IPS DF 6.9 (cell line): ENCODE measurements around the gene CWF19L2.
"Not testable (repeated sequence)": the region's sequence is repeated elsewhere in the genome, so short reads cannot be mapped to it uniquely, and the experiment has no call there.

Experiments used
- DNase-seq: peaks from one replicate; pipeline ENCODE4 v3.0.0-alpha.2; 2013; ENCODE audit warnings: low read depth, low spot score
- H3K27ac ChIP-seq: one replicate; pipeline ENCODE4 v1.5.1; 2013; ENCODE audit warnings: low read length, control low read depth
- H3K27me3 ChIP-seq: 2 replicates; pipeline ENCODE4 v1.6.1; 2013; ENCODE audit warnings: mild to moderate bottlenecking, low read length; ENCODE audit not compliant: control insufficient read depth, insufficient read depth
- H3K36me3 ChIP-seq: 2 replicates; pipeline ENCODE4 v1.6.1; 2013; ENCODE audit warnings: low read length; ENCODE audit not compliant: control insufficient read depth, insufficient read depth
- H3K4me1 ChIP-seq: 2 replicates; pipeline ENCODE4 v1.6.1; 2013; ENCODE audit warnings: low read length; ENCODE audit not compliant: control insufficient read depth, insufficient read depth
- H3K4me3 ChIP-seq: 2 replicates; pipeline ENCODE4 v1.5.1; 2013; ENCODE audit warnings: mild to moderate bottlenecking, low read length
- H3K9me3 ChIP-seq: 2 replicates; pipeline ENCODE4 v1.6.1; 2013; ENCODE audit warnings: low read length, inconsistent platforms; ENCODE audit not compliant: control insufficient read depth, insufficient read depth
- WGBS: extraction: QIAGEN DNeasy Blood & Tissue Kit; methylation state at CpG from one replicate; pipeline ENCODE4 v1.1.7; 2013; ENCODE audit warnings: mixed read lengths, missing lambda C conversion rate; ENCODE audit not compliant: insufficient read length, insufficient coverage; 5-methylcytosine and 5-hydroxymethylcytosine counted together

The CWF19L2 gene

DNA sequence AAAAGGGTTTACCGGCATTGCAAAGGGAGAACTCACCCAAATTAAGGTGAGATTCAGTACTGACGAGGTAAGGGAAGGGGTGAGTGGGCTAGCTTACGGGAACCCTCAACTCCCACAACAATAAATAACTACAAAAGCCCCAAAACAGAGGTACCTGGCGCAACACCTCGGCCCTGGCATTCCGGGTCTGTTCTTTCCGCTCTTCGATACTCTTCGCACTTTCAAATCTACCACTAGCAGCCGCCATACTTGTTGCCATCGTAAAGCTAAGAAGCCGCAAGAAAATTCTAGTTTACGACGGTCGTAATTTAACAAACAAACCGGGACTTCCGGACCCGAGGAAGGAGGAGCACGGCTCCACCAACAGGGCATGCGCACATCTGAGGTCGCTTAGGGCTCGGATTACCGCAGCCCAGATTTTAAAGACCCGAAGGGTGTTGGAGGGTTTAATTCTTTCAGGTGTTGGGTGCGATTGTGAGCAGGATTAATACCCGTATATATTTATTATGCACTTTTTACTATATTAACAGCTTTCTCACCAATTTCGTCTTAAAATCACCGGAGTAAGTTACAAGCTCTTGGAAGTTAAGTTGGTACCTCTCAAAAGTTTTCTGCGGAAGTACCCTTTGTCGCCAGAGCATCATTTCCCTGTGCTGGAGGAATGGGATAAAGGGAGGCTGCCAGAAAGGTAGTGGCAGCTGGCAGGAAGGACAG, at the start of gene CWF19L2:
Gene CWF19L2, minus strand, starts transcription at position 268 of the 714 bp plus-strand sequence. Its CDS starts 9 bp downstream, at position 259.
- Histone ChIP-seq H3K9me3 (no peaks in the 10 kb centered on the region), H3K27ac (no peak within 1 kb of the TSS)
- WGBS: no CpG with 5 or more reads among the region's 30 CpGs

DNA sequence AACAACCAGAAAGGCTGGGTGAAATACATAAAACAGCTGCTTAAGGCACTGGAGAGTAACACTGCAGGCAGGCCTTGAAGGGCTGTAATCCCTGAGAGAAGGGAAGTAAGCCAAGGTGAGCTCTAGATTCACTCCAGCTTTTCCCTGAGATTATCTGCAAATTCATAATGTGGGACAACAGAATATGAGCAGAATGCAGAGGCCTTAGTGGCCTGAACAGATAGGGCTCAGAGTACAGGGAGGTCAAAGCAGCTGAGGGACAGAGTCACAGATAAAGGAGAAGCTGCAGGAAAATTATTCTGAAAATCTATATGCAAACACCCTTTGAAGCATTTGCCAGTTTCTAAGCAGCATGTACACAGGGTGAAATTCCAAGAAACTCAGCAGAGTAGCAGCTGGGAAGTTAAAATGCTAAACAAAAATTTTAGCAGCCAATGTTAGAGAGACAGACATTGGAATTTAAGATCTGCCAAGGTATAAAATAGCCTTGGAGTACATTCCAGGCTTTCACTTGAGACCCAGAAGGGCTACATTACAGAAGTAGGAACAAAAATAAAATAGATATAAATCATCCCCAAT, 48.1 kb upstream of the CWF19L2 start:
- Histone ChIP-seq H3K27me3 (no peaks in the 10 kb centered on the region), H3K9me3 (peaks cover 2% of the 10 kb centered on the region; the same call in 1 of the 2 replicates), H3K27ac (no peak overlapping the region), H3K4me3 (no peak overlapping the region), H3K4me1 (no peaks in the 10 kb centered on the region), H3K36me3 (no peaks in the 10 kb centered on the region; the same call in 1 of the 2 replicates)
- no peak for DNase-seq

More for the DNA sequence above, at the start of gene CWF19L2:
- DNase-seq: peak; percentile 93
- Histone ChIP-seq H3K36me3 (0 out of 2 replicates have a peak, but pooled peaks cover 3% of the 10 kb centered on the region), H3K4me1 (no peaks in the 10 kb centered on the region), H3K27me3 (no peaks in the 10 kb centered on the region), H3K4me3 (peak within 1 kb of the TSS; percentile 100)

DNA sequence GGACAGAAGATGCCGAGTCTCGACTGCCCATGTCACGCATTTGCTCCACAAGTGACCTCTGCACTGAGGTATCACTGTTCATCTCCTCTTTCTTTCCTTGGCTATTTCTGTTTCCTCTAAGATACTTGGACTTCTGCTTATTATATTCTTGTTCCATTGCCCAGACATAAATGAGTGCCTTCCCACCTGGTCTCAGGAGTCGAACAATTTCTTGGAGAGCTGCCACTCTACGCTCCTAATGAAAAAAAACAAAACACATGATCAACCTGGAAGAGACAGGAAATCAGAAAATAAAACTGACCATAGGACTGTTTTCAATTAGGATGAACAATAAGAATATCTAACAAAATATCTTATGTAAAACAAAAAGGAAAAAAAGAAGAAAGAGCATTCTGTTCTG, 47.4 kb upstream of the CWF19L2 start:
- Histone ChIP-seq H3K36me3 (no peaks in the 10 kb centered on the region; the same call in 1 of the 2 replicates), H3K27ac (no peak overlapping the region), H3K9me3 (peaks cover 2% of the 10 kb centered on the region; the same call in 1 of the 2 replicates), H3K27me3 (no peaks in the 10 kb centered on the region), H3K4me1 (no peaks in the 10 kb centered on the region), H3K4me3 (no peak overlapping the region)
- DNase-seq: no peak
- WGBS: no CpG with 5 or more reads among the region's 5 CpGs

DNA sequence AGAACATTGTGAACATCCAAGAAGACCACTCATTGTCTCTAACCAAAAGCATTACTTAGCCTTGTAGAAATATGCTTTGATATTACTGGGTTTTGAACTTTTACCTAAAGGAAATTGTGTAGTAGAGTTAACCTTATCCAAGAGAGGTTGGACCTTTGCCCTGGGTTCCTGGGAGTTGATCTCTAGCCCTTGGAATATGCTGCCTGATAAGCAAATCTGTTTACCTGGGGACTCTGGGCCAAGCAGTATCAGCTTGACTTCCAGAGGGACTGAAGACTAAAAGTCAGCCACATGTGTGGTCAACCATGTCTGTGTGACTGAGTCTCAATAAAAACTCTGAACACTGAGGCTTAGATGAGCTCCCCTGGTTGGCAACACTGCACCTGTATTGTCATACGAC, 44.1 kb upstream of the CWF19L2 start:
- Histone ChIP-seq H3K4me3 (no peak overlapping the region), H3K4me1 (no peaks in the 10 kb centered on the region), H3K9me3 (peaks cover 2% of the 10 kb centered on the region; the same call in 1 of the 2 replicates), H3K27me3 (no peaks in the 10 kb centered on the region), H3K36me3 (no peaks in the 10 kb centered on the region; the same call in 1 of the 2 replicates), H3K27ac (no peak overlapping the region)
- no CpG with 5 or more reads among the region's 1 CpG for WGBS
- no peak for DNase-seq

DNA sequence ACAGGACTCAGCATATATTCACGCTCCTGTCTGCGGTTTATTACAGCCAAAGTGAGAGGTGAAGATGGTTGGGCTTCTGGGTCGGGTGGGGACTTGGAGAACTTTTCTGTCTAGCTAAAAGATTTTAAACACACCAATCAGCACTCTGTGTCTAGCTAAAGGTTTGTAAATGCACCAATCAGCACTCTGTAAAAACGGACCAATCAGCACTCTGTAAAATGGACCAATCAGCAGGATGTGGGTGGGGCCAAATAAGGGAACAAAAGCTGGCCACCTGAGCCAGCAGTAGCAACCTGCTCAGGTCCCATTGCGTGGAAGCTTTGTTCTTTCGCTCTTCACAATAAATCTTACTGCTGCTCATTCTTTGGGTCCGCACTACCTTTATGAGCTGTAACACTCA, 39.7 kb upstream of the CWF19L2 start:
- DNase-seq, H3K36me3 ChIP-seq, H3K27me3 ChIP-seq, H3K4me1 ChIP-seq, H3K9me3 ChIP-seq, H3K4me3 ChIP-seq, H3K27ac ChIP-seq: not testable (repeated sequence)
- no CpG with 5 or more reads among the region's 7 CpGs for WGBS

DNA sequence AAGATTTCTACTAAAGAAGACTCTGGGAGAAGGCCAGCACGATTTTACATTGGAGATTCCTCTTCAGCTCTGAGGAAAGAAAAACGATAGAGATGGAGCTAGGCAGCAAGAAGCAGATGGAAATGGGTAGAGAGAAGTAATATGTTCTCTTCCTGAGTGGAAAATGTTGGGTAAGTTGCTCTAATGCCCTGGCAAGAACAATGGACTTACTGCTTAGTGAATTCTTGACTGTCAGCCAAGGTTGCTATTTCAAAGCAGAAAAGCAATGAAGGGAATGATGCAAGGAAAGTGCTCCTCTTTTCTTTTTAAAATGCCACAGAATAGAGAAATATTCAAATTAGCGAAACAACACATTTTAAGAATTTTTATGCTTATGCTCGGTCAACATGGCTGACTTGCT, 38.4 kb upstream of the CWF19L2 start:
- no peaks in the 10 kb centered on the region for H3K27me3 ChIP-seq
- H3K27ac ChIP-seq: no peak overlapping the region
- no CpG with 5 or more reads among the region's 4 CpGs for WGBS
- H3K4me3 ChIP-seq: no peak overlapping the region
- H3K36me3 ChIP-seq: no peaks in the 10 kb centered on the region
- H3K4me1 ChIP-seq: no peaks in the 10 kb centered on the region
- H3K9me3 ChIP-seq: no peaks in the 10 kb centered on the region
- DNase-seq: no peak

DNA sequence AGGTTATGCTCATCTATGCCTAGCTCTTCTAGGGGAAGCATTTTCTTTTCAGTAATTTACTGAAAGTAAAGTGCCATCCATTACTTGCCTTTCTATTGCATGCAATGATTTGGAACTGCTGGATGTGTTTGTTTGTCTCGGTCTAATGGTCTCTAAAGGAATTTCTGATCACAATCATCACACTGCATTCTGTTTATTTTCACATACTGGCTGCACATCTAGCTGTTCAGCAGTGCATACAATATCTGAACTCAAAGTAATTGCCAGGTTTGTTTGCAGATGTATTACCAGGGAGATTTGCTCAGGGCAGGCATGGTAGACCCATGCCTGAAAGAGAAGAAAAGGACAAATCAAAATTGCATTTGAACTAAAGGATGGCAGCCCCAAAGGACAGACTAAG, 36.4 kb upstream of the CWF19L2 start:
- no CpG with 5 or more reads among the region's 1 CpG for WGBS
- Histone ChIP-seq H3K36me3 (no peaks in the 10 kb centered on the region), H3K9me3 (no peaks in the 10 kb centered on the region), H3K4me3 (no peak overlapping the region), H3K27me3 (no peaks in the 10 kb centered on the region), H3K27ac (no peak overlapping the region), H3K4me1 (no peaks in the 10 kb centered on the region)
- DNase-seq: no peak

DNA sequence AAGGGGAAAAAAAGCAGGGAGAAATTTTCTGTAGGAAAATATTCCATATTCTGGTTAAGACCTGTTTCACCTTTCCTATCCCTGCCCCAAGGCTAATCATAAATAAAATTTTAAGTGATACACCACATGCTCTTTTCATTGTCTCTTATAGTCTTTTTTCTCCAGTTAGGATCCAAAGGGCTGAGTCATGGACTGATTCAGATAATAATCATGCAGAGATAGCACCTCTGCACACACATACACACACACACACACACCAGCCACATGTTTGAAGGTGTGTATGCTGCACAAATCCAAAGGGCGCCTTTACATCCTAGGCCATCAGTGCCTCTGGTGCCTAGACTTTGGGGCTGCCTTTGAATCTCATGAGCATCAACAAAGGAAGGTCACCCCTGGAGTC, 35.5 kb upstream of the CWF19L2 start:
- WGBS: no CpG with 5 or more reads among the region's 1 CpG
- no peaks in the 10 kb centered on the region for H3K36me3 ChIP-seq
- H3K9me3 ChIP-seq: no peaks in the 10 kb centered on the region
- H3K27ac ChIP-seq: no peak overlapping the region
- no peaks in the 10 kb centered on the region for H3K27me3 ChIP-seq
- no peak for DNase-seq
- H3K4me3 ChIP-seq: no peak overlapping the region
- H3K4me1 ChIP-seq: no peaks in the 10 kb centered on the region

DNA sequence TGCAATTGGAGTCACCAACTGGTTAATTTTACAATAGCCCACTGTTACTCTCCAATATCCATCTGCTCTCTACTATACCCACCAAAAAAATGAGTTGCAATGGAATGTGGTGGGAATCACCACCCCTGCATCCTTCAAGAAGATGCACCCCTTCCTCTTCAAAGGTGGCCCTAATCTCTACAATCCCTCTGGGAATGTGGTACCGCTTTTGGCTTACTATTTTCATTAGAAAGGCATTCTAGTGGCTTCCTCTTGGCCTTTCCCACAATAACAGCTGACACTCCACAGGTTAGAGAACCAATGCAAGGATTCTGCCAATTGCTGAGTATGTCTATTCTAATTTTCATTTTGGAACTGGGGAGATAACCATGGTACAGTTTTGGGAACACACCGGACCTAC, 33.2 kb upstream of the CWF19L2 start:
- H3K36me3 ChIP-seq: no peaks in the 10 kb centered on the region
- no peak overlapping the region for H3K4me3 ChIP-seq
- no peaks in the 10 kb centered on the region for H3K27me3 ChIP-seq
- H3K4me1 ChIP-seq: no peaks in the 10 kb centered on the region
- no CpG with 5 or more reads among the region's 2 CpGs for WGBS
- no peaks in the 10 kb centered on the region for H3K9me3 ChIP-seq
- H3K27ac ChIP-seq: no peak overlapping the region
- no peak for DNase-seq

DNA sequence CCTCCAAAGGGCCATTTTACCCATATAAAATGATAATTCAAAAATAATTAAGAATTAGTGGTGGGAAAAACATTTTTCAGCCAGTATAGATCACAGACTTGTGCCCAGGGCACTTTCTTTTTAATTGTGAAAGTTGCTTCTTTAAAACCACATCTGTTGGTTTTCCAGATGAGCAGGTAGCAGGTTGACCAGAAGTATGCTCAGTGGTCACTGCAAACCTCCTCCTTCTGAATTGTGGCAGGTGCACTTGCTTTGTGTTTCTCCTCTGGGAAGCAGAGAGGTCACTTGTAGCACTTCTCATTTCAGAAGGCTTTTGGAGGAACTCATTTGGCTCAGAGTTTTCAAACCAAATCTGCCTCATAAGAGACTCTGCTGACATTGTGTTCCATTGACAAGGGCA, 24.6 kb upstream of the CWF19L2 start:
- DNase-seq: no peak
- no peaks in the 10 kb centered on the region for H3K9me3 ChIP-seq
- no peak overlapping the region for H3K4me3 ChIP-seq
- H3K36me3 ChIP-seq: no peaks in the 10 kb centered on the region
- no peak overlapping the region for H3K27ac ChIP-seq
- no peaks in the 10 kb centered on the region for H3K27me3 ChIP-seq
- no peaks in the 10 kb centered on the region for H3K4me1 ChIP-seq

DNA sequence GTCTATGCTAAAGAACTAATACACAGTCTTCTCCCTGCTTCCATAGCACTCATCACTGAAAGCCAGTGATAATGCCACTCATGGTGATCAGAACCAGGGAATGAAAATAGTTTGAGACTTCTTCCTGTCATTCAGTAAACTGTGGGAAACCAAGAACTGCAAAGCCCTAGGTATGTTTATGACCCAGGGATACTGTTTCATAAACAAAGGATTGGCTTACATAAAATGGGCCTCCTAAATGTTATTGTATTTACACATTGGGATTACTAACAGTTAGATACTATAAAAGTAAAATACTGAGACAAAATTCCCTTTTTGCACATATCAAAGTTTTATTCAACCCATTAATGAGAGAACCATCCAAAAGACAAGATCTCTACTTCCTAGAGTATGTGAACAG, 21.3 kb upstream of the CWF19L2 start:
- Histone ChIP-seq H3K4me3 (no peak overlapping the region), H3K27me3 (no peaks in the 10 kb centered on the region), H3K36me3 (no peaks in the 10 kb centered on the region), H3K27ac (no peak overlapping the region), H3K4me1 (no peaks in the 10 kb centered on the region), H3K9me3 (no peaks in the 10 kb centered on the region)
- DNase-seq: no peak
